AG20443 (cell line): ENCODE measurements around the gene AMY1A.
"Not testable (repeated sequence)": the region's sequence is repeated elsewhere in the genome, so short reads cannot be mapped to it uniquely, and the experiment has no call there.

ENCODE experiments used
- DNase-seq: peaks from one replicate; pipeline ENCODE4 v3.0.0; 2012; ENCODE audit warnings: low spot score, mixed read lengths

AMY1A gene

GRCh38 chr1:103655460-103655859, at the start of gene AMY1A:
TSS of gene AMY1A (plus strand) at chr1:103655760. CDS start at chr1:103656331, 571 bp downstream.
- DNase-seq, result not testable (repeated sequence)

GRCh38 chr1:103616362-103616761, 39.2 kb upstream of the AMY1A start:
- no peak for DNase-seq

- not testable (repeated sequence) for DNase-seq
Observed at GRCh38 chr1:103616994-103617477, 38.5 kb upstream of the AMY1A start, which contains the start of gene AMY2A. TSS of gene AMY2A (plus strand) at chr1:103617427. CDS start at chr1:103617441, 14 bp downstream.

- DNase-seq, result not testable (repeated sequence)
Observed at GRCh38 chr1:103627436-103627835, 28.1 kb upstream of the AMY1A start.

GRCh38 chr1:103641194-103641593, 14.4 kb upstream of the AMY1A start:
- DNase-seq, result not testable (repeated sequence)

GRCh38 chr1:103643908-103644307, 11.7 kb upstream of the AMY1A start:
- not testable (repeated sequence) for DNase-seq

- not testable (repeated sequence) for DNase-seq
Observed at GRCh38 chr1:103650305-103650704, 5.3 kb upstream of the AMY1A start.

GRCh38 chr1:103650889-103651288, 4.7 kb upstream of the AMY1A start:
- DNase-seq, result not testable (repeated sequence)

- DNase-seq, result not testable (repeated sequence)
Observed at GRCh38 chr1:103654133-103654532, 1.4 kb upstream of the AMY1A start.

GRCh38 chr1:103676335-103676734, 20.8 kb downstream of the AMY1A start:
- DNase-seq, result not testable (repeated sequence)

GRCh38 chr1:103696110-103696509, 40.5 kb downstream of the AMY1A start, which contains the start of gene AMY1B:
TSS of gene AMY1B (minus strand) at chr1:103696210. CDS start at chr1:103695639, 571 bp downstream.
- DNase-seq, result not testable (repeated sequence)

GRCh38 chr1:103697430-103697829, 41.9 kb downstream of the AMY1A start:
- not testable (repeated sequence) for DNase-seq

- DNase-seq, result not testable (repeated sequence)
Observed at GRCh38 chr1:103700669-103701068, 45.1 kb downstream of the AMY1A start.

GRCh38 chr1:103701256-103701655, 45.7 kb downstream of the AMY1A start:
- DNase-seq, result not testable (repeated sequence)

GRCh38 chr1:103707670-103708069, 52.1 kb downstream of the AMY1A start:
- not testable (repeated sequence) for DNase-seq

- not testable (repeated sequence) for DNase-seq
Observed at GRCh38 chr1:103710381-103710780, 54.8 kb downstream of the AMY1A start.
